ENCODE measurements around the gene HOXA5. TPM values are rescaled to one million over a fixed set of nuclear protein-coding genes. Genes with fewer than 3 reads are reported as not detected.

HOXA5 gene
- total RNA-seq, 1 donor from 2014 or later = 18.8 TPM

- peaks cover 1% of the 10 kb centered on the region for H3K36me3 ChIP-seq (ENCODE audit: control insufficient read depth, insufficient read depth, low read length)
- DNase-seq (ENCODE audit: low read depth) = no peak
- H3K4me3 ChIP-seq (ENCODE audit: low read depth, low read length) = peak overlapping the region; percentile 72
- TF ChIP-seq CTCF (IDR thresholded peaks at IDR 0.05; ENCODE audit: insufficient read depth, low read length, poor library complexity, severe bottlenecking) = no peak
- no peaks in the 10 kb centered on the region for H3K27me3 ChIP-seq (ENCODE audit: control insufficient read depth, insufficient read depth, low read length)
These were observed 31.6 kb upstream of the HOXA5 start for GRCh38 chr7:27174874-27175625.

GRCh38 chr7:27173956-27174873, 30.7 kb upstream of the HOXA5 start, which contains the start of gene HOXA10:
Gene HOXA10, minus strand, starts transcription at chr7:27174320. Its CDS starts 14 bp downstream, at chr7:27174306.
- DNase-seq (ENCODE audit: low read depth) = no peak
- peaks cover 1% of the 10 kb centered on the region for H3K36me3 ChIP-seq (ENCODE audit: control insufficient read depth, insufficient read depth, low read length)
- H3K4me3 ChIP-seq (ENCODE audit: low read depth, low read length) = peak within 1 kb of the TSS; percentile 72
- H3K27me3 ChIP-seq (ENCODE audit: control insufficient read depth, insufficient read depth, low read length) = no peaks in the 10 kb centered on the region
- no peak for TF ChIP-seq CTCF (IDR thresholded peaks at IDR 0.05; ENCODE audit: insufficient read depth, low read length, poor library complexity, severe bottlenecking)

GRCh38 chr7:27173511-27173955, 30.1 kb upstream of the HOXA5 start:
- DNase-seq (ENCODE audit: low read depth) = no peak
- TF ChIP-seq CTCF (IDR thresholded peaks at IDR 0.05; ENCODE audit: insufficient read depth, low read length, poor library complexity, severe bottlenecking) = no peak
- H3K27me3 ChIP-seq (ENCODE audit: control insufficient read depth, insufficient read depth, low read length) = no peaks in the 10 kb centered on the region
- H3K4me3 ChIP-seq (ENCODE audit: low read depth, low read length) = peak overlapping the region; percentile 72
- H3K36me3 ChIP-seq (ENCODE audit: control insufficient read depth, insufficient read depth, low read length) = peaks cover 2% of the 10 kb centered on the region

GRCh38 chr7:27172823-27173510, 29.5 kb upstream of the HOXA5 start:
- peak overlapping the region; percentile 72 for H3K4me3 ChIP-seq (ENCODE audit: low read depth, low read length)
- no peak for DNase-seq (ENCODE audit: low read depth)
- H3K36me3 ChIP-seq (ENCODE audit: control insufficient read depth, insufficient read depth, low read length) = peaks cover 2% of the 10 kb centered on the region
- no peak for TF ChIP-seq CTCF (IDR thresholded peaks at IDR 0.05; ENCODE audit: insufficient read depth, low read length, poor library complexity, severe bottlenecking)
- no peaks in the 10 kb centered on the region for H3K27me3 ChIP-seq (ENCODE audit: control insufficient read depth, insufficient read depth, low read length)

GRCh38 chr7:27172315-27172774, 28.9 kb upstream of the HOXA5 start:
- no peak for TF ChIP-seq CTCF (IDR thresholded peaks at IDR 0.05; ENCODE audit: insufficient read depth, low read length, poor library complexity, severe bottlenecking)
- peak overlapping the region; percentile 72 for H3K4me3 ChIP-seq (ENCODE audit: low read depth, low read length)

More at GRCh38 chr7:27172315-27172774, 28.9 kb upstream of the HOXA5 start:
- H3K27me3 ChIP-seq (ENCODE audit: control insufficient read depth, insufficient read depth, low read length) = no peaks in the 10 kb centered on the region
- DNase-seq (ENCODE audit: low read depth) = no peak
- H3K36me3 ChIP-seq (ENCODE audit: control insufficient read depth, insufficient read depth, low read length) = peaks cover 2% of the 10 kb centered on the region
